ENCODE data around the gene ZNF668. TPM values are rescaled to one million over a fixed set of nuclear protein-coding genes. Genes with fewer than 3 reads are reported as not detected.

Gene ZNF668
- total and polyA plus RNA-seq, 2 of the 13 experiments (the other 11 are each of a cell fraction or from before 2014, with no cell fraction given): 3.8 to 9.8 TPM

DNA sequence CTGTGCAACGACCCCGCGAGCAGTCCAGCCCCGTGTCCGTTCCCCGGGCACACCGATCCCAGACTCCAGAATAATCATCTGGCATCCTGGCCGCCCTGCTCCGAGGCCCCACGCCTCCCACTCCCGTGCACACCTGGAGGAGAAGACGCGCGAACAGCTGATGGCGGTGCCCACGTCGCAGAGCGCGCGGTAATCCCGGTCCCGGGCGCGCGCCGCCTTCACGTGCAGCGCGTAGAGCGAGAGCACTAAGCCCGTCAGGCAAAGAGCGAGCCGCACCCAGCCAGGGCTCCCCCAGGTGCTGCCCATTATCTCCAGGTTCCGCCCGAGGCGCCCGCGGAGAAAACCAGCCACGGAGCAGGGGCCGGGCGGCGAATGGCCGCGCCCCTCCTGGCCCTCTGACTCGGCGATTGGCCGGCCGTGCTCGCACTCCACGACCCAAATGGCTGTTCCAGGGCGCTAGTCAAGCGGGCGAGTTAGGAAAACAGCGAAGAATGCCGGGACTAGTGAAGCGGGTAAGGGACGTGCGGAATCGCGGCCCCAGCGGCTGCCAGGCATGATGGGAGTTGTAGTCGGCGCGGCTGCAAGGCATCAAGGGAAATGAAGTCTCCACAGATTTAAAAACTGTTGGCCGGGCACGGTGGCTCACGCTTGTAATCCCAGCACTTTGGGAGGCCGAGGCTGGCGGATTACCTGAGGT, 20.5 kb upstream of the ZNF668 start, which contains the start of gene VKORC1 (continued):
- TF ChIP-seq RFX1 (IDR thresholded peaks at IDR 0.05) (no peak), ZNF510 (CRISPR knock-in tag; IDR thresholded peaks at IDR 0.05; ENCODE audit: low read depth) (0 out of 2 replicates have a peak, but pooled peaks have one; percentile 22), RBFOX2 (IDR thresholded peaks at IDR 0.05; ENCODE audit: low read depth, low read length) (peak; percentile 95), KLF15 (CRISPR knock-in tag; IDR thresholded peaks at IDR 0.05; ENCODE audit: borderline replicate concordance) (no peak), PHF8 (CRISPR knock-in tag; IDR thresholded peaks at IDR 0.05) (peak; percentile 88), TCF12 (IDR thresholded peaks at IDR 0.05) (no peak), TCF12 (CRISPR knock-in tag; IDR thresholded peaks at IDR 0.05) (peak; percentile 90; the same call in 1 of the 2 replicates), BORCS8-MEF2B (CRISPR knock-in tag; IDR thresholded peaks at IDR 0.05) (peak; percentile 69), HIVEP1 (CRISPR knock-in tag; IDR thresholded peaks at IDR 0.05) (peak; percentile 86), BHLHE40 (IDR thresholded peaks at IDR 0.05; ENCODE audit: low read length) (peak; percentile 14; the same call in 1 of the 2 replicates), ZNF230 (CRISPR knock-in tag; IDR thresholded peaks at IDR 0.05) (0 out of 2 replicates have a peak, but pooled peaks have one; percentile 18), ZNF101 (CRISPR knock-in tag; IDR thresholded peaks at IDR 0.05; ENCODE audit: borderline replicate concordance, low read depth) (peak; percentile 2; the same call in 1 of the 2 replicates), ELF4 (CRISPR knock-in tag; IDR thresholded peaks at IDR 0.05; ENCODE audit: borderline replicate concordance) (peak; percentile 95), ZNF543 (CRISPR knock-in tag; IDR thresholded peaks at IDR 0.05) (no peak), ZNF292 (CRISPR knock-in tag; IDR thresholded peaks at IDR 0.05; ENCODE audit: borderline replicate concordance, low read depth) (no peak), NR3C1 (CRISPR knock-in tag; IDR thresholded peaks at IDR 0.05) (no peak)
- TF ChIP-seq, protein P1, sequence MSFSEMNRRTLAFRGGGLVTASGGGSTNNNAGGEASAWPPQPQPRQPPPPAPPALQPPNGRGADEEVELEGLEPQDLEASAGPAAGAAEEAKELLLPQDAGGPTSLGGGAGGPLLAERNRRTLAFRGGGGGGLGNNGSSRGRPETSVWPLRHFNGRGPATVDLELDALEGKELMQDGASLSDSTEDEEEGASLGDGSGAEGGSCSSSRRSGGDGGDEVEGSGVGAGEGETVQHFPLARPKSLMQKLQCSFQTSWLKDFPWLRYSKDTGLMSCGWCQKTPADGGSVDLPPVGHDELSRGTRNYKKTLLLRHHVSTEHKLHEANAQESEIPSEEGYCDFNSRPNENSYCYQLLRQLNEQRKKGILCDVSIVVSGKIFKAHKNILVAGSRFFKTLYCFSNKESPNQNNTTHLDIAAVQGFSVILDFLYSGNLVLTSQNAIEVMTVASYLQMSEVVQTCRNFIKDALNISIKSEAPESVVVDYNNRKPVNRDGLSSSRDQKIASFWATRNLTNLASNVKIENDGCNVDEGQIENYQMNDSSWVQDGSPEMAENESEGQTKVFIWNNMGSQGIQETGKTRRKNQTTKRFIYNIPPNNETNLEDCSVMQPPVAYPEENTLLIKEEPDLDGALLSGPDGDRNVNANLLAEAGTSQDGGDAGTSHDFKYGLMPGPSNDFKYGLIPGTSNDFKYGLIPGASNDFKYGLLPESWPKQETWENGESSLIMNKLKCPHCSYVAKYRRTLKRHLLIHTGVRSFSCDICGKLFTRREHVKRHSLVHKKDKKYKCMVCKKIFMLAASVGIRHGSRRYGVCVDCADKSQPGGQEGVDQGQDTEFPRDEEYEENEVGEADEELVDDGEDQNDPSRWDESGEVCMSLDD (CRISPR knock-in tag; IDR thresholded peaks at IDR 0.05; ENCODE audit: borderline replicate concordance): peak; percentile 23; the same call in 1 of the 2 replicates
- TF ChIP-seq, protein P2, sequence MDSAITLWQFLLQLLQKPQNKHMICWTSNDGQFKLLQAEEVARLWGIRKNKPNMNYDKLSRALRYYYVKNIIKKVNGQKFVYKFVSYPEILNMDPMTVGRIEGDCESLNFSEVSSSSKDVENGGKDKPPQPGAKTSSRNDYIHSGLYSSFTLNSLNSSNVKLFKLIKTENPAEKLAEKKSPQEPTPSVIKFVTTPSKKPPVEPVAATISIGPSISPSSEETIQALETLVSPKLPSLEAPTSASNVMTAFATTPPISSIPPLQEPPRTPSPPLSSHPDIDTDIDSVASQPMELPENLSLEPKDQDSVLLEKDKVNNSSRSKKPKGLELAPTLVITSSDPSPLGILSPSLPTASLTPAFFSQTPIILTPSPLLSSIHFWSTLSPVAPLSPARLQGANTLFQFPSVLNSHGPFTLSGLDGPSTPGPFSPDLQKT (CRISPR knock-in tag; IDR thresholded peaks at IDR 0.05; ENCODE audit: borderline replicate concordance): no peak; the same call in 1 of the 2 replicates
- TF ChIP-seq, protein P3, sequence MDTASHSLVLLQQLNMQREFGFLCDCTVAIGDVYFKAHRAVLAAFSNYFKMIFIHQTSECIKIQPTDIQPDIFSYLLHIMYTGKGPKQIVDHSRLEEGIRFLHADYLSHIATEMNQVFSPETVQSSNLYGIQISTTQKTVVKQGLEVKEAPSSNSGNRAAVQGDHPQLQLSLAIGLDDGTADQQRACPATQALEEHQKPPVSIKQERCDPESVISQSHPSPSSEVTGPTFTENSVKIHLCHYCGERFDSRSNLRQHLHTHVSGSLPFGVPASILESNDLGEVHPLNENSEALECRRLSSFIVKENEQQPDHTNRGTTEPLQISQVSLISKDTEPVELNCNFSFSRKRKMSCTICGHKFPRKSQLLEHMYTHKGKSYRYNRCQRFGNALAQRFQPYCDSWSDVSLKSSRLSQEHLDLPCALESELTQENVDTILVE (CRISPR knock-in tag; IDR thresholded peaks at IDR 0.05): peak; percentile 66; the same call in 1 of the 2 replicates
- TF ChIP-seq, protein P4, sequence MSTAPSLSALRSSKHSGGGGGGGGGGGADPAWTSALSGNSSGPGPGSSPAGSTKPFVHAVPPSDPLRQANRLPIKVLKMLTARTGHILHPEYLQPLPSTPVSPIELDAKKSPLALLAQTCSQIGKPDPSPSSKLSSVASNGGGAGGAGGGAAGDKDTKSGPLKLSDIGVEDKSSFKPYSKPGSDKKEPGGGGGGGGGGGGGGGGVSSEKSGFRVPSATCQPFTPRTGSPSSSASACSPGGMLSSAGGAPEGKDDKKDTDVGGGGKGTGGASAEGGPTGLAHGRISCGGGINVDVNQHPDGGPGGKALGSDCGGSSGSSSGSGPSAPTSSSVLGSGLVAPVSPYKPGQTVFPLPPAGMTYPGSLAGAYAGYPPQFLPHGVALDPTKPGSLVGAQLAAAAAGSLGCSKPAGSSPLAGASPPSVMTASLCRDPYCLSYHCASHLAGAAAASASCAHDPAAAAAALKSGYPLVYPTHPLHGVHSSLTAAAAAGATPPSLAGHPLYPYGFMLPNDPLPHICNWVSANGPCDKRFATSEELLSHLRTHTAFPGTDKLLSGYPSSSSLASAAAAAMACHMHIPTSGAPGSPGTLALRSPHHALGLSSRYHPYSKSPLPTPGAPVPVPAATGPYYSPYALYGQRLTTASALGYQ (CRISPR knock-in tag; IDR thresholded peaks at IDR 0.05): peak; percentile 80
- TF ChIP-seq, protein P5, sequence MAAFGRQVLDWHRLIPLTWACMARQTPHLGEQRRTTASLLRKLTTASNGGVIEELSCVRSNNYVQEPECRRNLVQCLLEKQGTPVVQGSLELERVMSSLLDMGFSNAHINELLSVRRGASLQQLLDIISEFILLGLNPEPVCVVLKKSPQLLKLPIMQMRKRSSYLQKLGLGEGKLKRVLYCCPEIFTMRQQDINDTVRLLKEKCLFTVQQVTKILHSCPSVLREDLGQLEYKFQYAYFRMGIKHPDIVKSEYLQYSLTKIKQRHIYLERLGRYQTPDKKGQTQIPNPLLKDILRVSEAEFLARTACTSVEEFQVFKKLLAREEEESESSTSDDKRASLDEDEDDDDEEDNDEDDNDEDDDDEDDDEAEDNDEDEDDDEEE (CRISPR knock-in tag; IDR thresholded peaks at IDR 0.05): no peak

All from HepG2 (cell line).